UCSD-AML1 (cell line): Measurements from ENCODE around the gene USP19.
A peak's percentile ranks its signal among the peaks of the same experiment; 100 is the strongest.

Experiments
- DNase-seq: peaks from one replicate; lab custom pipeline; 2025; ENCODE audit not compliant: unreplicated experiment; lab: John Stamatoyannopoulos, UW

USP19 gene, protein sequence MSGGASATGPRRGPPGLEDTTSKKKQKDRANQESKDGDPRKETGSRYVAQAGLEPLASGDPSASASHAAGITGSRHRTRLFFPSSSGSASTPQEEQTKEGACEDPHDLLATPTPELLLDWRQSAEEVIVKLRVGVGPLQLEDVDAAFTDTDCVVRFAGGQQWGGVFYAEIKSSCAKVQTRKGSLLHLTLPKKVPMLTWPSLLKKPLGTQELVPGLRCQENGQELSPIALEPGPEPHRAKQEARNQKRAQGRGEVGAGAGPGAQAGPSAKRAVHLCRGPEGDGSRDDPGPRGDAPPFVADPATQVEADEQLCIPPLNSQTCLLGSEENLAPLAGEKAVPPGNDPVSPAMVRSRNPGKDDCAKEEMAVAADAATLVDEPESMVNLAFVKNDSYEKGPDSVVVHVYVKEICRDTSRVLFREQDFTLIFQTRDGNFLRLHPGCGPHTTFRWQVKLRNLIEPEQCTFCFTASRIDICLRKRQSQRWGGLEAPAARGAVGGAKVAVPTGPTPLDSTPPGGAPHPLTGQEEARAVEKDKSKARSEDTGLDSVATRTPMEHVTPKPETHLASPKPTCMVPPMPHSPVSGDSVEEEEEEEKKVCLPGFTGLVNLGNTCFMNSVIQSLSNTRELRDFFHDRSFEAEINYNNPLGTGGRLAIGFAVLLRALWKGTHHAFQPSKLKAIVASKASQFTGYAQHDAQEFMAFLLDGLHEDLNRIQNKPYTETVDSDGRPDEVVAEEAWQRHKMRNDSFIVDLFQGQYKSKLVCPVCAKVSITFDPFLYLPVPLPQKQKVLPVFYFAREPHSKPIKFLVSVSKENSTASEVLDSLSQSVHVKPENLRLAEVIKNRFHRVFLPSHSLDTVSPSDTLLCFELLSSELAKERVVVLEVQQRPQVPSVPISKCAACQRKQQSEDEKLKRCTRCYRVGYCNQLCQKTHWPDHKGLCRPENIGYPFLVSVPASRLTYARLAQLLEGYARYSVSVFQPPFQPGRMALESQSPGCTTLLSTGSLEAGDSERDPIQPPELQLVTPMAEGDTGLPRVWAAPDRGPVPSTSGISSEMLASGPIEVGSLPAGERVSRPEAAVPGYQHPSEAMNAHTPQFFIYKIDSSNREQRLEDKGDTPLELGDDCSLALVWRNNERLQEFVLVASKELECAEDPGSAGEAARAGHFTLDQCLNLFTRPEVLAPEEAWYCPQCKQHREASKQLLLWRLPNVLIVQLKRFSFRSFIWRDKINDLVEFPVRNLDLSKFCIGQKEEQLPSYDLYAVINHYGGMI (N-terminal part only)

GRCh38 chr3:49120438-49121131, at the start of gene USP19:
Gene USP19 (minus strand): TSS chr3:49120823. CDS start chr3:49119145, 1,678 bp downstream.
- peak; percentile 93 for DNase-seq

GRCh38 chr3:49166752-49167556, 46.3 kb upstream of the USP19 start:
- DNase-seq = no peak

DNA sequence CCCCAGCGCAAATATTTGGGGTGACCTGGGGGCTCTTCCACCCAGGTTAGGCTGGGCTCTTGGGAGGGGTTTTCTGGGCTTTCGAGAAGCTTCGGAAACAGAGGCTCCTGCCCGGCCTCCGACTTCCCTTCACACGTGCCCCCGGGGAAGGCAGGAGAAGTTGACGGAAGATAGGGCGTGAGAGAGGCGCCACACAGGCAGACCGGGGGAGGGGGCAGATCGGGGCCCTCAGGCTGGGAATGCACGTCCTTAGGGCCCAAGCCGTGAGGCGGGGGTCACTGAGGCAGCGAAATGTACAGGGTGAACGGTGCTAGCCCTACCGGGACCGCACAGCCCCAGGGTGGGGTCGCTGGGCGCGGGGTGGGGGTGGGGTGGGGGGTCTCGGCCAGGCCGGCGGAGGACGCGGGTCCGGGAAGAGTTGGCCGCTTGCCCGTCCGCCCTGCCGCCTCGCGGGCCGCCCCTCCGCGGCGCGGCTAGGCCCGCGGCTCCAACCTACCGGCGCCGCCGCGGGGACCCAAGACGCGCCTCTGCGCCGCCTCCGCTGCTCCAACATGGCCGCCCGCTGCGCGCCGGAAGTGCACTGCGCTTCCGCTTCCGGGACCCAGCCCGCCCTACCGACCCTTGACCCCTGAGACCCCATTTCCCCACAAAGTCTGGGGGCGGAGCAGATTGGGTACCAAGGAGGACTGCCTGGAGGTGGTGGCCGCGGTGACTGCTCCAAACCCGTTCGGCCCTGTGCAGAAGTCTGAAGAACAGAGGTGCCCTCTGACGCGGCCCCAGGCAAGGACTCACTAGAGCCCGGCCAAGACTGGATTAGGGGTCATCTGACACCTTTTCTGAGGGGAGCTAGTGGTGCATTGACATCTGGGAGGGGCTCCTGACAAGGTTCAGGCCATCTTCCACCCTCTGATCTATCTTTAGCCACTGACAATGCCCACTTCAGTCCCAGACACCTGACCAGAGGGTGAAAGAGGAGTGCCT, 45.4 kb upstream of the USP19 start, which contains the start of gene CCDC71:
Gene CCDC71, minus strand, starts transcription at position 561 of the 981 bp plus-strand sequence. CDS start 2,123 bp downstream, outside the sequence.
- DNase-seq = peak; percentile 80

DNA sequence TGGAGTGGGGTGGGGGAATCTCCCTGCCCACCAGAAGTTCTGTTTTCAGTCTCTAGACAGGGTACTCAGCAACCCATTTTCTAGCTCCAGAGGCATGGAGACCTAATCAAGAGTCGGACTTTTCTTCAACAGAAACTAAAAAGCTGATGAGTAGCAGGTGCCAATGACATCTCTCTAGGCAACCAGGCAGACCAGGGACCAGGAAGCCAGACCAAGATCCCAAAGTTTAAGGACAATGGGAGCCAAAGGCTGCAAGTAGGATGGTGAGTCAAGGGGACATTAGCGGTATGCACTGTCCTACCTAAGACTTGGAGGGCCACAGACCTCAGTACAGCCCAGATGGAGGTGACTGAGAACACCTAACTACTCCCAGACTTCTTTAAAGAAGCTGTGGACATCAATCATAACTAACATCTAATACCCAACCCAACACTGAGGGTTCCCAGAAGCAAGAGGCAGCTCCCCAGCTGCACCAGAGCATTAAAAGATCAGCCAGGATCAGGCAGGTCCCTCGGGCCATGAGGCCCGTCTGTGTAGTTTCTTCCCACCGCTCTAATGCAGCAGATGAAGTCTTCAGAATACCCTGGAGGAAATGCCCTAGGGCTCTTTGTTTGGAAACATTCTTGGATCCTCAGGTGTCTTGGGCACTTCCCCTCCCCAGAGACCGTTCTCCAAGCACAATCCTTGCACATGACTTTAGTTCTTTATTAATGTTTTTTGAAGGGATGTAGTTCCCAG, 44.5 kb upstream of the USP19 start:
- DNase-seq = no peak

GRCh38 chr3:49163609-49164008, 43.0 kb upstream of the USP19 start:
- DNase-seq = no peak

DNA sequence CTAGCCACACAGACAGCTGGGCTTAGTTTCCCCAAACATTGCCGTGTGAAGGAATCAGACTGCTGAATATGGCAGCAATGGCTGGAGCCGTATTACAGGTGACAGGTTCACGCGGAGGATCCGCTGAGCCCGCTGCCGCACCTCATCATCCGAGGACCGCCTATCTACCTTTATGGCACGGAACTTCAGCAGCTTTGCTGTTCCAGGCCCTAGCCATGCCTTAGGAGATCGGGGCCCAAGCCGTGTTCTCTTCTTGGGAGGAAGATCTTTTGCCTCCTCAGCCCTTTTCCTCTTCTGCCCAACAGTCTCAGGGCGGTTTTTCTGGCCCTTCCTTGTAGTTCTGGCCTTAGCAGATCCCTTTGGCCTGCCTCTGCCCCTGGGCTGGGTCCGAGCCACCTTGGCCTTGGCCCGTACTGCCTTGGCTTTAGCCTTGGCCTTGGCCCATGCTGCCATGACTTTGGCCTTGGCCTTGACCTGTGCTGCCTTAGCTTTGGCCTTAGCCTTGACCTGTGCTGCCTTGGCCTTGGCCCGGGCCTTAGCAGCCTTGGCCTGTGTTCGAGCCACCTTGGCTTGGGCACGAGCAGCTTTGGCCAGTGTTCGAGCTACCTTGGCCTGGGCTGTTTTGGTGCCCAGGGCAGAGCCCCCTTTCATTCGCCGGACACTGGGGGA, 42.3 kb upstream of the USP19 start:
- DNase-seq = no peak

DNA sequence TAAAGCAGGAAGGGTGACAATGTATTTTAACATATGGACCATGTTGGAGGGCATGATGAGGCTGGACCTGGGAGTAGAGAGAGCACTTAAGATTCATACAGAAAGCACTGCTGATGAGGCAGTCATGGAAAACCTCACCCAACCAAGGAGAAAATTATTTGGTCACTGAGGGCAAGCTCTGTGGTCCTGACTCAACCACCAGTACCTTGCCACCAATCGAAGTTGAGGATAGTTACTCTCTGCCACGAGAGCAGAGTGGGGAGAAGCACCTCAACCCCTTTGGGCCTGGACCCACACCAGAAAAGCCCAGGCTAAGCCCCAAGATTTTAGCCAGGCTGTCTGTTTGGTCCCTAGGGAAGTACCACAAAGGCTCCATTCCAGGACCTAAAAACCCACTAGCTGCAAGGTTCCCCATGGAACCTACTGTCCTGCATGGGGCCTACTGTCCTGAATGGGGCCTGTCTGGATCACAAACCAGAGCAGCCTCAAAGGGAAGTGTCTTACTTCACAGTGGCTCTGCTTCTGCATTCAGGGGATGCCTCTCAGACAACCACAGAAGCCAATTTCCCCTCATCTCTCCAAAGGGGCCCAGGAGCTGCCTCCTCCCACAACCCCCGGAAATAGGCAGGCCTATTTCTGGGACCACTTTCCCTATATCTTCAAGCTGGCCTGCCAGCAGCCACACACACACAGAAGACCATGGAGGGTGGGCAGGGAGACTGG, 41.3 kb upstream of the USP19 start:
- peak; percentile 50 for DNase-seq

DNA sequence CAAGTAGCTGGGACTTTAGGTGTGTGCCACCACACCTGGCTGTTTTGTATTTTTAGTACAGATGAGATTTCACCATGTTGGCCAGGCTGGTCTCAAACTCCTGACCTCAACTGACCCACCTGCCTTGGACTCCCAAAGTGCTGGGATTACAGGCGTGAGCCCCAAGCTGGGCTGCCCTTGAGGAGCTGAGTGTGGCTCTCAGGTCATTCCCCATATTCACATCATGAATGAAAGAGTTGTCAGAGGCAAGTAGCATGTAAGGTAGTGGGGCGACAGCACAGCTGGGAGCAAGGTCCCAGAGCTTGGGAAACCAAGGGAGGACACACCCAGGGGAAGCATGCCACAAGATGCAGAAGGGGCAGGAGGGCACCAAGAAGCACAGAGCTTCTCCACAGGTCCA, 40.6 kb upstream of the USP19 start:
- no peak for DNase-seq

GRCh38 chr3:49158792-49159191, 38.2 kb upstream of the USP19 start:
- no peak for DNase-seq

DNA sequence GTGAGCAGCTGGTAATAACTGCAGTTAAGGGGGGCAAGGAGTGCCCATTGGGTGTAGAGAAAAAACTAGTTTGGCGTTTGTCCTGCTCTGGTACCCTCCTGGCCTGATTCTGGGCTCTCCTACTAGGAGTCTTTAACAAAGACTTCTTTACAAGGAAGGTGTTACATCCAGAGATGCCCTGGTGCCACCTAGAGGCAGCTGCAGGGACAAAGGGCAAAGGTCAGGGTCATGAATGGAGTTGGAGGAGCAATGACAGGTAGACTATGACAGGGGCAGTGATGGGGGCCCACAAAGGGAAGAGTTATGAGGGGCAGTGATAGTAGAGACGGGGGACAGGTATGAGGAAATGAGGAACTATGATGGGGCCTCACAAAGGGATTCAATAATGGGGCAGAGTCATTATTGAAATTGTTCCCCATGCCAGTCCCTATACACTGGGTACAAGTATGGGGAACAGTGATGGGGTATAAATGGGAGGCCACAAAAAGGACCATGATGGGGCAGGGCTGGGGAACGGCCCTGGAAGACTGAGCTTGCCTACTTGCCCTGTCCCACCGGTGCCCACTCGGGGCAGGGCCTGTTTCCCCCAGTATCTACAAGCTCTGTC, 37.6 kb upstream of the USP19 start:
- DNase-seq = peak; percentile 39

- DNase-seq = no peak
These were observed 36.7 kb upstream of the USP19 start for GRCh38 chr3:49157289-49157688.

DNA sequence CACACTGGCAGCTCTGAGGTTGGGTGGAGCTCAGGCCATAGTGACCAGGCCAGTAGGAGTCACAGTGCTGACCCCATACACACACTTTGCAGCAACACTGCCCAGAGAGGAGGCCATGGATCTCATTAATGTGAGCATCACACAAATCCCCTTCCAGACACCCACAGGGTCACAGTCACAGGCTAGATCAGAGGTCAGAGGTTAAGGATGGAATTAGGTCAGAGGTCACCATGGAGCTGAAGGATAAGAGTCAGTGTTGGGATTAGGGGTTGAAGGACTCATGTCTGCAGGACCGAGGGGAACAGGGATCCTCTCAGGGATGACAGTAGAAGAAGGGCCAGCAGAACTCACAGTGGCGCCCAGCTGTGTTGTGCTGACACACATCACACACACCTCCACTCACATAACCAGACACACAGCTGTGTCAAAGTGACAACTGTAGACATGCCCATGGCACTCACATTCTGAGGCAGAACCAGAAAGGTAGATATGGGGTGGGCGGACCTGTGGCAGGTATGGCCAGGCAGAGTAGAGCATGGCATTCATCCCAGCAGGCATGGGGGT, 32.8 kb upstream of the USP19 start:
- no peak for DNase-seq

- DNase-seq = no peak
These were observed 31.0 kb upstream of the USP19 start for GRCh38 chr3:49151610-49152009.

- DNase-seq = no peak
These were observed 27.5 kb upstream of the USP19 start for GRCh38 chr3:49148159-49148558.

- no peak for DNase-seq
These were observed 19.5 kb upstream of the USP19 start for GRCh38 chr3:49140080-49140479.

- no peak for DNase-seq
These were observed 14.9 kb upstream of the USP19 start for GRCh38 chr3:49135499-49135898.
